Loucy (cell line): Measurements from ENCODE around the gene KCTD19.

Source experiments
- H2AFZ ChIP-seq: fragments of 200-600 bp; sonication (generic); 2 replicates; pipeline ENCODE4 v1.6.0; 2016; ENCODE audit warnings: antibody characterized with exemption, mild to moderate bottlenecking, low read length, moderate library complexity
- H3F3A ChIP-seq: fragments of 200-600 bp; 2 replicates; pipeline ENCODE4 v1.6.0; 2016; ENCODE audit warnings: antibody characterized with exemption, low read depth, mild to moderate bottlenecking
- H3K27me3 ChIP-seq: fragments of 200-600 bp; sonication (generic); 2 replicates; pipeline ENCODE4 v1.6.1; 2014; ENCODE audit warnings: low read length, mild to moderate bottlenecking; ENCODE audit not compliant: insufficient read depth, poor library complexity, severe bottlenecking
- H3K36me3 ChIP-seq: fragments of 200-600 bp; sonication (generic); 2 replicates; pipeline ENCODE4 v1.6.1; 2016; ENCODE audit warnings: low read length; ENCODE audit not compliant: insufficient read depth
- H3K4me1 ChIP-seq: fragments of 200-600 bp; sonication (generic); 2 replicates; pipeline ENCODE4 v1.5.1; 2014; ENCODE audit warnings: low read length, mild to moderate bottlenecking; ENCODE audit not compliant: insufficient read depth, poor library complexity, severe bottlenecking
- H3K4me2 ChIP-seq: fragments of 200-600 bp; sonication (generic); 2 replicates; pipeline ENCODE4 v1.6.0; 2014; ENCODE audit warnings: antibody characterized with exemption, low read length, low read depth, mild to moderate bottlenecking; ENCODE audit not compliant: poor library complexity, severe bottlenecking
- H3K4me3 ChIP-seq: fragments of 200-600 bp; sonication (generic); 2 replicates; pipeline ENCODE4 v1.5.1; 2014; ENCODE audit warnings: low read length, mild to moderate bottlenecking, mixed read lengths; ENCODE audit not compliant: poor library complexity, severe bottlenecking
- H3K79me2 ChIP-seq: fragments of 200-600 bp; sonication (generic); 2 replicates; pipeline ENCODE4 v1.6.1; 2014; ENCODE audit warnings: low read length; ENCODE audit not compliant: insufficient read depth
- H3K9ac ChIP-seq: fragments of 200-600 bp; sonication (generic); 2 replicates; pipeline ENCODE4 v1.6.0; 2014; ENCODE audit warnings: mild to moderate bottlenecking, low read depth, low read length, moderate library complexity; ENCODE audit not compliant: poor library complexity, severe bottlenecking
- H3K9me2 ChIP-seq: fragments of 200-600 bp; sonication (generic); replicated peaks from 2 replicates; pipeline ENCODE4 v1.6.1; 2016; ENCODE audit warnings: low read depth, low read length, mixed read lengths
- H3K9me3 ChIP-seq: fragments of 200-600 bp; sonication (generic); 2 replicates; pipeline ENCODE4 v1.6.1; 2014; ENCODE audit warnings: mild to moderate bottlenecking, antibody characterized with exemption, low read length, low read depth; ENCODE audit not compliant: insufficient read depth
- H4K20me1 ChIP-seq: fragments of 200-600 bp; sonication (generic); 2 replicates; pipeline ENCODE4 v1.6.0; 2014; ENCODE audit warnings: antibody characterized with exemption, low read length, mild to moderate bottlenecking; ENCODE audit not compliant: insufficient read depth, poor library complexity, severe bottlenecking
- CTCF ChIP-seq: fragments of 200-600 bp; sonication (generic); conservative IDR thresholded peaks from 2 replicates; pipeline ENCODE4 v1.5.1; 2014; ENCODE audit warnings: mild to moderate bottlenecking, antibody characterized with exemption, low read length
- EZH2phosphoT487 ChIP-seq: fragments of 200-600 bp; IDR thresholded peaks from 2 replicates; pipeline ENCODE4 v1.6.1; 2018; ENCODE audit warnings: antibody characterized with exemption, mild to moderate bottlenecking, moderate library complexity, borderline replicate concordance

The KCTD19 gene

DNA sequence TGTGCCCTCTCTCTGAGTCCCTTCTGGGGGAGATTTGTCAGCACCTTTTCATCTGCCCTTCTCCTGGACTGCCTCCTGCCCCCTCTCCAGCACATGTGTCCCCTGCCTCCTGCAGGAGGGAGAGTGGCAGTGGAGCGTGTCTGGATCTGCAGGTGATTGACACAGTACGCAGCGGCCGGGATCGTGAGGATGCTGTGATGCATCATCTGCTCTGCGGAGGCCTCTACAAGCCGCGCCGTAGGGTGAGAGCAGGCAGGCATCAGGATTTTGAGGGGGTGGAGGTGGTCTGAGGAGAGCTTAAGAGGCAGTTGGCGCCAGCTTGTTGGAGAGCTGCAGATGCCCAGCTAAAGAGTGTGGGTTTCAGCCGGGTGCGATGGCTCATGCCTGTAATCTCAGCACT, 66.8 kb downstream of the KCTD19 start:
- Histone ChIP-seq H3K9ac (no peak overlapping the region), H3F3A (no peaks in the 10 kb centered on the region), H3K27me3 (no peaks in the 10 kb centered on the region), H3K4me2 (no peak overlapping the region), H3K36me3 (no peaks in the 10 kb centered on the region), H3K9me2 (no peaks in the 10 kb centered on the region), H3K4me1 (no peaks in the 10 kb centered on the region), H3K79me2 (no peaks in the 10 kb centered on the region), H3K9me3 (no peaks in the 10 kb centered on the region), H4K20me1 (no peaks in the 10 kb centered on the region), H3K4me3 (no peak overlapping the region), H2AFZ (no peak overlapping the region)
- no peak for TF ChIP-seq CTCF
- TF ChIP-seq EZH2phosphoT487 = no peak

GRCh38 chr16:67258161-67258835, 68.2 kb downstream of the KCTD19 start:
- Histone ChIP-seq H3K9me3 (no peaks in the 10 kb centered on the region), H3F3A (no peaks in the 10 kb centered on the region), H4K20me1 (no peaks in the 10 kb centered on the region), H3K4me1 (no peaks in the 10 kb centered on the region), H3K79me2 (no peaks in the 10 kb centered on the region), H2AFZ (no peak overlapping the region), H3K9ac (no peak overlapping the region), H3K36me3 (no peaks in the 10 kb centered on the region), H3K4me2 (no peak overlapping the region), H3K27me3 (no peaks in the 10 kb centered on the region), H3K4me3 (no peak overlapping the region), H3K9me2 (no peaks in the 10 kb centered on the region)
- no peak for TF ChIP-seq EZH2phosphoT487
- TF ChIP-seq CTCF = no peak

GRCh38 chr16:67257486-67258160, 68.9 kb downstream of the KCTD19 start:
- no peaks in the 10 kb centered on the region for H4K20me1 ChIP-seq
- no peaks in the 10 kb centered on the region for H3F3A ChIP-seq
- H3K4me2 ChIP-seq = no peak overlapping the region
- H3K27me3 ChIP-seq = no peaks in the 10 kb centered on the region
- H3K9me2 ChIP-seq = no peaks in the 10 kb centered on the region
- H2AFZ ChIP-seq = no peak overlapping the region
- no peaks in the 10 kb centered on the region for H3K4me1 ChIP-seq
- TF ChIP-seq CTCF (no peak), EZH2phosphoT487 (no peak)
- no peaks in the 10 kb centered on the region for H3K36me3 ChIP-seq
- H3K9ac ChIP-seq = no peak overlapping the region
- no peaks in the 10 kb centered on the region for H3K79me2 ChIP-seq
- no peaks in the 10 kb centered on the region for H3K9me3 ChIP-seq
- H3K4me3 ChIP-seq = no peak overlapping the region
